Omental fat pad (tissue), 4 donors: ENCODE measurements around the gene INPP5A. TPM values are rescaled to one million over a fixed set of nuclear protein-coding genes. Genes with fewer than 3 reads are reported as not detected.

Experiments used
- ATAC-seq: fragments of 150-250 bp; one replicate; pipeline ENCODE4 v1.9.1; 2016; ENCODE audit warnings: mild to moderate bottlenecking, moderate library complexity; ENCODE audit not compliant: low FRiP score
- DNase-seq: peaks from one replicate; pipeline ENCODE4 v3.0.0-alpha.2; 2019; ENCODE audit warnings: low spot score
- total RNA-seq, 4 donors: library from RNA; depleted of rRNA; stranded (reverse); fragments of >200 nt; gene quantifications; one replicate each; pipeline ENCODE4 v1.1.0, GENCODE V29; 2016
- TF ChIP-seq, protein P1 (sequence below), 3 donors: fragments of 450-650 bp; IDR thresholded peaks; one replicate each; pipeline ENCODE4 v1.5.1; 2016 to 2017; ENCODE audit warnings: antibody characterized with exemption in 3 of 3, mild to moderate bottlenecking in 3 of 3, moderate library complexity in 2 of 3

Gene INPP5A
- total RNA-seq, 4 donors from 2014 or later, result 34.1 to 49.3 (median 43.3) TPM

DNA sequence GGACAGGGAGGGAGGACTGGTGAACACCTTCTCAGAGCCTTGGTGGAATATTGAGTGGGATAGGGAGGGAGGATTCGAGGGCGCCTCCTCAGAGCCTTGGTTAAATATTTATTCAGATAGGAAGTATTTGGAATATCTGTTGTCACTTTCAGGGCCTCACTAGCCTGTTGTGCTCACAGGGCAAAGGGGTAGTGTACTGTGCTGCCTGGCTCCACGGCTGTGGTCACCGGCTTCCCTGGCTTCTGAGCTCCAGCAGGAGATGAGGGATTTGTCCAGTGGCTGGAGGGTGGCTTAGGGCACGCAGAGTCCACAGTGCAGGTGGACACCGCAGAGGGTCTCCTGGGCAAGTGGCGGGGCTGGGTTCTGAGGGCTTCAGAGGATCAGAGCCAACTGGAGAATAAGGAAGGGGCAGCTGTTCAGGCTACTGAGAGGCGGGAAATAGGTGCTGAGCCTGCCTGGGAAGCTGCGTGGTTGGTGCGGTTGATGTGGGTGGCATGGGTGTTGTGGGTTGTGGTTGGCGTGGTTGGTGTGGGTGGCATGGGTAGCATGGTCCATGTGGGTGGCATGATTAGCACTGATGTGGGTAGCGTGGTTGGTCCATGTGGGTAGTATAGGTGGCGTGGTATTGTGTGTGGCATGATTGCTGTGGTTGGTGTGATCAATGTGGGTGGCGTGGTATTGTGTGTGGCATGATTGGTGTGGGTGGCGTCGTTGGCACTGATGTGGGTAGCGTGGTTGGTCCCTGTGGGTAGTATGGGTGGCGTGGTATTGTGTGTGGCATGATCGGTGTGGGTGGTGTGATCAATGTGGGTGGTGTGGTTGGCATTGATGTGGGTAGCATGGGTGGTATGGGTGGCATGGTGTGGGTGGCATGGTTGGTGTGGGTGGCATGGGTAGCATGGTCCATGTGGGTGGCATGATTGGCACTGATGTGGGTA lies 16.7 kb downstream of the INPP5A start:
- no peak for ATAC-seq
- no peak for DNase-seq
- TF ChIP-seq, protein P1, sequence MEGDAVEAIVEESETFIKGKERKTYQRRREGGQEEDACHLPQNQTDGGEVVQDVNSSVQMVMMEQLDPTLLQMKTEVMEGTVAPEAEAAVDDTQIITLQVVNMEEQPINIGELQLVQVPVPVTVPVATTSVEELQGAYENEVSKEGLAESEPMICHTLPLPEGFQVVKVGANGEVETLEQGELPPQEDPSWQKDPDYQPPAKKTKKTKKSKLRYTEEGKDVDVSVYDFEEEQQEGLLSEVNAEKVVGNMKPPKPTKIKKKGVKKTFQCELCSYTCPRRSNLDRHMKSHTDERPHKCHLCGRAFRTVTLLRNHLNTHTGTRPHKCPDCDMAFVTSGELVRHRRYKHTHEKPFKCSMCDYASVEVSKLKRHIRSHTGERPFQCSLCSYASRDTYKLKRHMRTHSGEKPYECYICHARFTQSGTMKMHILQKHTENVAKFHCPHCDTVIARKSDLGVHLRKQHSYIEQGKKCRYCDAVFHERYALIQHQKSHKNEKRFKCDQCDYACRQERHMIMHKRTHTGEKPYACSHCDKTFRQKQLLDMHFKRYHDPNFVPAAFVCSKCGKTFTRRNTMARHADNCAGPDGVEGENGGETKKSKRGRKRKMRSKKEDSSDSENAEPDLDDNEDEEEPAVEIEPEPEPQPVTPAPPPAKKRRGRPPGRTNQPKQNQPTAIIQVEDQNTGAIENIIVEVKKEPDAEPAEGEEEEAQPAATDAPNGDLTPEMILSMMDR (IDR thresholded peaks at IDR 0.05), result no peak

GRCh38 chr10:132554991-132555647 lies 17.5 kb downstream of the INPP5A start:
- DNase-seq (no peak), ATAC-seq (peak; percentile 42)
- TF ChIP-seq, protein P1 (IDR thresholded peaks at IDR 0.05), result no peak

GRCh38 chr10:132555648-132556575 lies 18.3 kb downstream of the INPP5A start:
- DNase-seq (no peak), ATAC-seq (no peak)
- TF ChIP-seq, protein P1 (IDR thresholded peaks at IDR 0.05), result no peak

DNA sequence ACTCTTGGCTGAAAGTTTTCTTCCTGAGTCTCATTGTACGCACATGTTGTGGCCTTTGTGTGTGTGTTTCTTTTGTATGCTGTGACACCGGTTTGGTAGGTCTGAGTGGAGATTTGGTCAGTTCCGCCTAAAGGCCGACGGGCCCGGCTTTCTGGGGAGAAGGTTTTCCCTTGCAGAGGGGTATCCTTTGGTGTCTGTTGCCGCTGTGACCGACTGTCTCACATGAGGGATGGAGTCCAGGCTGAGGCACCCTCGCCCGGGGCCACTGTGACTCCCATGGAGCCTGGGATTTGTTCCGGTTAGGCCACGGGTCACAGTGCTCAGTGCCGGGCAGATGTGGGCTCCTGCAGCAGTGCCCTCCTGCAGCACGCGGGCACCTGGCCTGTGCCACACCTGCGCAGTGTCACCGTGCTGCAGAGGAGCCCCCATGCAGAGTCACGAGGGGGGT lies 19.4 kb downstream of the INPP5A start:
- DNase-seq (no peak), ATAC-seq (no peak)

DNA sequence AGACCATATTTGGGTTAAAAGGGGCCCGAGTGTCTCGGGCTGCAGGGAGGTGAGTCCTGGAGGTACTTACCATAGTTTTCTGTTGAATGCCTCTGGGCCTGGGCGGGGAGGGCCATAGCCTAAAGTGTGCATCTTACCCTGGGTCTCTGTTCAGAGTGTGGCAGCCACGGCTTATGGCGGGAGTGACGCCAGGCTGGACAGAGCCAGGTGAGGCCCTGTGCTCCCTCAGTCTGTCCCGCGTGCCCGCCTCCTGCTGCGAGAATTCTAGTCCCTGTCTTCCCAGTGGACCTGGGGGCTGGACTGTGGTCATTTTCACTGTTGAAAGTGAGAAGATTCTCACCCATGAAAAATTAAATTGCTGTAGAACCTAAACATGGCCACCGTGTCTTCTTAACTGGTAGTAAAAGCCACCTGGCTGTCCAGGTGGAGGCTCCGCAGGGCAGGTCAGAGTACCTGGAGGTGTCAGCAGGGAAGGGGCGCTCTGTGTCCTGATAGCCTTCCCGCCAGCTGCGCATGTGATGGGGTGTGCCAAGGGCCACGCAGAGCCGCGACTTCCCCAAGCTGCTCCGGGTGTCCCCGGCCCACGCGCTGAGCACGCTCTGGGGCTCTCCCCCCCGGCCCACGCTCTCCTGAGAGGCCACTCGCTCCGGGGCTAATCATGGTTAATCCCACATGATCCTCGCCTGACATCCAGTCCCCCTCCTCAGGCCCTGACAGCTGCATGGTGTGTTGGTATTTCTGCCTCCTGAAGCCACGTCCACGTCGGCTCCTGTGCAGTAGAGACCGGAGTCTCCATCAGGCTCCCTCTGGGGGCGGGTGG lies 20.3 kb downstream of the INPP5A start:
- DNase-seq (no peak), ATAC-seq (no peak)

More for the DNA sequence above, 19.4 kb downstream of the INPP5A start:
- TF ChIP-seq, protein P1 (IDR thresholded peaks at IDR 0.05), result no peak

More for the DNA sequence above, 20.3 kb downstream of the INPP5A start:
- TF ChIP-seq, protein P1 (IDR thresholded peaks at IDR 0.05), result no peak
